ENCODE data around the gene ZNF132. TPM values are rescaled to one million over a fixed set of nuclear protein-coding genes. Genes with fewer than 3 reads are reported as not detected.
A peak's percentile ranks its signal among the peaks of the same experiment; 100 is the strongest.

The ZNF132 gene
- total RNA-seq, 4 donors from 2014 or later: 3.0 to 5.1 (median 3.5) TPM

DNA sequence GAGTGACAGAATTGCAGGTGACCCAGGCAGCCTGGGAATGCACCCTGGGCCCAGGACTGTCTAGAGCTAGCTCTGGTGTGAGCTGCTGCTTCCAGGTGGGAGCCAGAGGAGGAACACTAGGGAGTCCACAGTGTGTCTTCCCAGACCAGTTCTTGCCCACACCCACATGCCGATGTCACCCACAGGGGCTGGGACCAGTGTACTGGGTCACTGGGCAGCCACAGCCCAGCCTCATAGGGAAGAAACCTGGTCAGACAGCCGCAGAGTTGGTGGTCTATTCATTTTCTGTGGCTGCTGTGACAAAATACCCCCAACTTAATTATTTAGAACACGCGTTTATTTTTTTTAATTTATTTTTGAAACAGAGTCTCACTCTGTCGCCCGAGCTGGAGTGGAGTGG is 41.4 kb downstream of the ZNF132 start:
- Histone ChIP-seq H3K9me3 (no peaks in the 10 kb centered on the region), H3K27ac (no peak overlapping the region), H3K36me3 (peaks cover 0 to 12% (median 1%) of the 10 kb centered on the region in 4 donors), H3K4me3 (no peak overlapping the region), H3K4me1 (peaks cover 6 to 30% (median 22%) of the 10 kb centered on the region in 4 donors), H3K27me3 (peaks cover 29% of the 10 kb centered on the region)
- in situ Hi-C loops (cut with MboI; ENCODE audit: low pct_ligation_motif_present in 1 of 4, low pct_unique_long_range_greater_than_20kb in 1 of 4, low sequenced_read_pairs in 3 of 4) (no loop called here), intact Hi-C loops (cut with DNase I; ENCODE audit: low total_unique reads) (no loop called here)
- no peak for DNase-seq
- TF ChIP-seq EP300 (IDR thresholded peaks at IDR 0.05; ENCODE audit: low read depth) (no peak), POLR2A (IDR thresholded peaks at IDR 0.05) (no peak), POLR2AphosphoS5 (IDR thresholded peaks at IDR 0.05) (no peak)
- TF ChIP-seq, protein P1, sequence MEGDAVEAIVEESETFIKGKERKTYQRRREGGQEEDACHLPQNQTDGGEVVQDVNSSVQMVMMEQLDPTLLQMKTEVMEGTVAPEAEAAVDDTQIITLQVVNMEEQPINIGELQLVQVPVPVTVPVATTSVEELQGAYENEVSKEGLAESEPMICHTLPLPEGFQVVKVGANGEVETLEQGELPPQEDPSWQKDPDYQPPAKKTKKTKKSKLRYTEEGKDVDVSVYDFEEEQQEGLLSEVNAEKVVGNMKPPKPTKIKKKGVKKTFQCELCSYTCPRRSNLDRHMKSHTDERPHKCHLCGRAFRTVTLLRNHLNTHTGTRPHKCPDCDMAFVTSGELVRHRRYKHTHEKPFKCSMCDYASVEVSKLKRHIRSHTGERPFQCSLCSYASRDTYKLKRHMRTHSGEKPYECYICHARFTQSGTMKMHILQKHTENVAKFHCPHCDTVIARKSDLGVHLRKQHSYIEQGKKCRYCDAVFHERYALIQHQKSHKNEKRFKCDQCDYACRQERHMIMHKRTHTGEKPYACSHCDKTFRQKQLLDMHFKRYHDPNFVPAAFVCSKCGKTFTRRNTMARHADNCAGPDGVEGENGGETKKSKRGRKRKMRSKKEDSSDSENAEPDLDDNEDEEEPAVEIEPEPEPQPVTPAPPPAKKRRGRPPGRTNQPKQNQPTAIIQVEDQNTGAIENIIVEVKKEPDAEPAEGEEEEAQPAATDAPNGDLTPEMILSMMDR (IDR thresholded peaks at IDR 0.05): no peak
- 94 to 95% methylated on average over 3 to 6 of the region's 6 CpGs for WGBS, 2 donors (ENCODE audit: low coverage in 1 of 2)

DNA sequence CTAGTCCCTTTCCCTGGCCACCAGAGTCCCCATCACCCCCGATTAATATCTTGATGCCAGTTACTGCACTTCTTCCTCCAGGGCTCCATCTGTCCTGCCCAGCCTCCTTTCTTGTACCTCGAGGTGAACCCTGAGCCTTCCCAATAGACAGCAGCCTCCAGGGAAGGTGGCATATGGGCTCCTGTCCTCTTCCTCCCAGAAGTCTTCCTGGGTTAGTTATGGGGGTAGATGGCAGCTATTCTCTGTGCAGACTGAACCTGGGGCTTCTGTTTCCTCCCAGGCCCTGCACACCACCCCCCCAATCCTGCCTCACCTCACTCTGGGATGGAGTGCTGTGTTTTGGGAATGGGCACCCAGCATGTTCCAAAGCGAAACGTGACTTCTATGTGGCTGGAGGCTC is 41.9 kb downstream of the ZNF132 start:
- Histone ChIP-seq H3K9me3 (no peaks in the 10 kb centered on the region), H3K4me1 (peaks cover 6 to 30% (median 22%) of the 10 kb centered on the region in 4 donors), H3K4me3 (no peak overlapping the region), H3K27me3 (peaks cover 29% of the 10 kb centered on the region), H3K36me3 (peaks cover 0 to 15% (median 3%) of the 10 kb centered on the region in 4 donors), H3K27ac (no peak overlapping the region)
- WGBS, 2 donors (ENCODE audit: low coverage in 1 of 2): 65 to 79% methylated on average over 2 to 4 of the region's 4 CpGs
- intact Hi-C loops (cut with DNase I; ENCODE audit: low total_unique reads): no loop called here
- in situ Hi-C loops (cut with MboI; ENCODE audit: low pct_ligation_motif_present in 1 of 4, low pct_unique_long_range_greater_than_20kb in 1 of 4, low sequenced_read_pairs in 3 of 4): no loop called here
- TF ChIP-seq POLR2A (IDR thresholded peaks at IDR 0.05): no peak
- no peak for TF ChIP-seq POLR2AphosphoS5 (IDR thresholded peaks at IDR 0.05)
- TF ChIP-seq EP300 (IDR thresholded peaks at IDR 0.05; ENCODE audit: low read depth): no peak
- TF ChIP-seq, protein P1 (IDR thresholded peaks at IDR 0.05): no peak
- no peak for DNase-seq

DNA sequence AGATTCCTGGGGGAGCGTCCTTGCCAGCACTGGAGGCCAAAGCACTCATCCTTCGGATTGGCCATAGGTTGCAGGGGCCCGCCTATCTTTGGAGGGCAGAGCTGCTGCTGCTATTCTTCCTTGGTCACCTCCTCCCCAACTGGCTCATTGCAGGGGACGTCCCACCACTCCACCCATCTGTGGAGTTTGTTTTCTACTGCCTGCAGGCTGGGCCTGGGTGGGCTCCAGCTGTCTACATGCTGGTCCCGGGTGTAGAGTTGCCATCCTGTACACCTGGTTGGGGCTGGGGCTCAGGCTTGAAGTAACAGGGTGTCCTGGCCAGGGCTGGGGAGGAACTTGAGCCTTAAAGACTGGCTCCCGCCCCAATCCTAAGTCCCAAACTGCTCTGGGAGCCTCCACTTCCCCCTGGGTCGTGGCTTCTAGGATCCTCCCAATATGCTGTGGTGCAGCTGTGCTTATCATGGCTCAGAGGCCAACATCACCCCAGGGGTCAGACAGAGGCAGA is 42.4 kb downstream of the ZNF132 start:
- intact Hi-C loops (cut with DNase I; ENCODE audit: low total_unique reads) (no loop called here), in situ Hi-C loops (cut with MboI; ENCODE audit: low pct_ligation_motif_present in 1 of 4, low pct_unique_long_range_greater_than_20kb in 1 of 4, low sequenced_read_pairs in 3 of 4) (no loop called here)
- Histone ChIP-seq H3K27ac (no peak overlapping the region), H3K4me1 (peaks cover 6 to 30% (median 22%) of the 10 kb centered on the region in 4 donors), H3K9me3 (no peaks in the 10 kb centered on the region), H3K4me3 (no peak overlapping the region), H3K36me3 (peaks cover 0 to 20% (median 5%) of the 10 kb centered on the region in 4 donors), H3K27me3 (peaks cover 29% of the 10 kb centered on the region)
- WGBS, 2 donors (ENCODE audit: low coverage in 1 of 2): 68% methylated on average over 7 of the region's 7 CpGs; no CpG with 5 or more reads in 1 of the 2 donors
- TF ChIP-seq EP300 (IDR thresholded peaks at IDR 0.05; ENCODE audit: low read depth) (no peak), POLR2AphosphoS5 (IDR thresholded peaks at IDR 0.05) (no peak), POLR2A (IDR thresholded peaks at IDR 0.05) (no peak)
- TF ChIP-seq, protein P1 (IDR thresholded peaks at IDR 0.05): no peak
- no peak for DNase-seq

DNA sequence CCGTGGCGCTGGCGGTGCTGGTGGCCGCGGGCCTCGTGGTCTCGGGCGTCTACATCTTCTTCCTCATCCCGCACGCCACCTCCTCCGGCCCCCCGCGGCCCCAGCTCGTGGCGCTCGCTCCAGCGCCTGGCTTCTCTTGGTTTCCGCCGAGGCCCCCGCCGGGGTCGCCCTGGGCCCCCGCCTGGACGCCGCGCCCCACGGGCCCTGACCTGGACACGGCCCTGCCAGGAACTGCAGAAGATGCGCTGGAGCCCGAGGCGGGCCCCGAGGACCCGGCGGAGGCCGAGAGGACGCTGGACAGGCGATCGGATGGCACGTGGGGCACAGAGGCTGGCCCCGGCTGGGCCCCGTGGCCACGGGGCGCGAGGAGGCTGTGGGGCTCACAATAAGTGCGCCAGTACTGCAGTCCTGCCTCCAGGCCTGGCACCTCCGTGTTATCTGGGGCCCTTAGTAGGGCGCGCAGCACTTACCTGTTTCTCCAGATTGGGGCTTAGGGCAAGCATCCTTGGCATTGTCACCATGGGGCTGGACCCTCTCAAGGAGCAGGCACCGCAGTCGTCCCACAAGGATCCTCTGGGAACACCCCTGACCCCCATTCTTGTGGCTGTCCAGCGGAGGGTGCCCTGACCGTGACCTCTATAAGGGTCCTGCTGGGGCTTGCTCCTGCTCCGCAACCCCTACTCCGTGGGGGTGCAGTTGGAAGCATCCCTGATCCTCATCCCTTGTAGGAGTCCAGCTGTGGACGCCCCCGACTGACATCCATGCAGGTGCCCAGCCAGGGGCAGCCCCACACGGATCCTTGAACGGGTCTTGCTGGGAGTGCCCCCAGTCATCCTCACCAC is 43.0 kb downstream of the ZNF132 start:
- peak overlapping the region in 1 of 4 donors; percentile 14 for H3K4me3 ChIP-seq
- no peaks in the 10 kb centered on the region for H3K9me3 ChIP-seq
- H3K36me3 ChIP-seq: peaks cover 0 to 26% (median 5%) of the 10 kb centered on the region in 4 donors
- H3K27ac ChIP-seq: no peak overlapping the region
- intact Hi-C loops (cut with DNase I; ENCODE audit: low total_unique reads): no loop called here
- in situ Hi-C loops (cut with MboI; ENCODE audit: low pct_ligation_motif_present in 1 of 4, low pct_unique_long_range_greater_than_20kb in 1 of 4, low sequenced_read_pairs in 3 of 4): no loop called here
- TF ChIP-seq, protein P1 (IDR thresholded peaks at IDR 0.05): no peak
- TF ChIP-seq EP300 (IDR thresholded peaks at IDR 0.05; ENCODE audit: low read depth): no peak
- TF ChIP-seq POLR2AphosphoS5 (IDR thresholded peaks at IDR 0.05): no peak
- TF ChIP-seq POLR2A (IDR thresholded peaks at IDR 0.05): no peak
- no peak for DNase-seq
- WGBS, 2 donors (ENCODE audit: low coverage in 1 of 2): 42 to 100% methylated on average over 1 to 47 of the region's 58 CpGs
- H3K4me1 ChIP-seq: peaks cover 6 to 27% (median 19%) of the 10 kb centered on the region in 4 donors
- H3K27me3 ChIP-seq: peaks cover 29% of the 10 kb centered on the region
